GM23338 (cell line): Measurements from ENCODE around the gene TLCD3B.

Experiments used
- EZH2 ChIP-seq: fragments of 200-600 bp; sonication (generic); IDR thresholded peaks from one replicate; pipeline ENCODE4 v1.8.0; 2017; ENCODE audit warnings: antibody characterized with exemption, mild to moderate bottlenecking, low read depth; ENCODE audit not compliant: unreplicated experiment
- STAT1 ChIP-seq: IDR thresholded peaks from one replicate; pipeline ENCODE4 v1.6.1; 2016; ENCODE audit warnings: antibody characterized with exemption; ENCODE audit not compliant: unreplicated experiment
- TF ChIP-seq, protein P1 (sequence below), 2 experiments: fragments of 200-600 bp in 1 of 2; sonication (generic) in 1 of 2; conservative IDR thresholded peaks; 2 replicates each; pipeline versions ENCODE4 v1.5.1 to v1.6.1; 2016 to 2017; ENCODE audit warnings: antibody characterized with exemption in 2 of 2, low read depth in 2 of 2, mild to moderate bottlenecking in 2 of 2, moderate library complexity in 1 of 2
- TF ChIP-seq, protein P2 (sequence below): IDR thresholded peaks from one replicate; pipeline ENCODE4 v1.6.1; 2018; ENCODE audit warnings: antibody characterized with exemption; ENCODE audit not compliant: unreplicated experiment

DNA sequence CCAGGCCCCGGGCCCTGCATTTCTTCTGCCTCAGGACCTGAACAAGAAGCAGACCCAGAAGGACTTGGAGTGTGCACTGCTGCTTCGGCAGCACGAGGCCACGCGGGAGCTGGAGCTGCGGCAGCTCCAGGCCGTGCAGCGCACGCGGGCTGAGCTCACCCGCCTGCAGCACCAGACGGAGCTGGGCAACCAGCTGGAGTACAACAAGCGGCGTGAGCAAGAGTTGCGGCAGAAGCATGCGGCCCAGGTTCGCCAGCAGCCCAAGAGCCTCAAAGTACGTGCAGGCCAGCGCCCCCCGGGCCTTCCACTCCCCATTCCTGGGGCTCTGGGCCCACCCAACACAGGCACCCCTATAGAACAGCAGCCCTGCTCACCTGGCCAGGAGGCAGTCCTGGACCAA is 44.8 kb downstream of the TLCD3B start:
- no peak for TF ChIP-seq STAT1
- TF ChIP-seq EZH2 = no peak
- TF ChIP-seq, protein P1, sequence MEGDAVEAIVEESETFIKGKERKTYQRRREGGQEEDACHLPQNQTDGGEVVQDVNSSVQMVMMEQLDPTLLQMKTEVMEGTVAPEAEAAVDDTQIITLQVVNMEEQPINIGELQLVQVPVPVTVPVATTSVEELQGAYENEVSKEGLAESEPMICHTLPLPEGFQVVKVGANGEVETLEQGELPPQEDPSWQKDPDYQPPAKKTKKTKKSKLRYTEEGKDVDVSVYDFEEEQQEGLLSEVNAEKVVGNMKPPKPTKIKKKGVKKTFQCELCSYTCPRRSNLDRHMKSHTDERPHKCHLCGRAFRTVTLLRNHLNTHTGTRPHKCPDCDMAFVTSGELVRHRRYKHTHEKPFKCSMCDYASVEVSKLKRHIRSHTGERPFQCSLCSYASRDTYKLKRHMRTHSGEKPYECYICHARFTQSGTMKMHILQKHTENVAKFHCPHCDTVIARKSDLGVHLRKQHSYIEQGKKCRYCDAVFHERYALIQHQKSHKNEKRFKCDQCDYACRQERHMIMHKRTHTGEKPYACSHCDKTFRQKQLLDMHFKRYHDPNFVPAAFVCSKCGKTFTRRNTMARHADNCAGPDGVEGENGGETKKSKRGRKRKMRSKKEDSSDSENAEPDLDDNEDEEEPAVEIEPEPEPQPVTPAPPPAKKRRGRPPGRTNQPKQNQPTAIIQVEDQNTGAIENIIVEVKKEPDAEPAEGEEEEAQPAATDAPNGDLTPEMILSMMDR (conservative IDR thresholded peaks at IDR 0.05; ENCODE audit: low read depth in 2 of 2) = no peak
- TF ChIP-seq, protein P2, sequence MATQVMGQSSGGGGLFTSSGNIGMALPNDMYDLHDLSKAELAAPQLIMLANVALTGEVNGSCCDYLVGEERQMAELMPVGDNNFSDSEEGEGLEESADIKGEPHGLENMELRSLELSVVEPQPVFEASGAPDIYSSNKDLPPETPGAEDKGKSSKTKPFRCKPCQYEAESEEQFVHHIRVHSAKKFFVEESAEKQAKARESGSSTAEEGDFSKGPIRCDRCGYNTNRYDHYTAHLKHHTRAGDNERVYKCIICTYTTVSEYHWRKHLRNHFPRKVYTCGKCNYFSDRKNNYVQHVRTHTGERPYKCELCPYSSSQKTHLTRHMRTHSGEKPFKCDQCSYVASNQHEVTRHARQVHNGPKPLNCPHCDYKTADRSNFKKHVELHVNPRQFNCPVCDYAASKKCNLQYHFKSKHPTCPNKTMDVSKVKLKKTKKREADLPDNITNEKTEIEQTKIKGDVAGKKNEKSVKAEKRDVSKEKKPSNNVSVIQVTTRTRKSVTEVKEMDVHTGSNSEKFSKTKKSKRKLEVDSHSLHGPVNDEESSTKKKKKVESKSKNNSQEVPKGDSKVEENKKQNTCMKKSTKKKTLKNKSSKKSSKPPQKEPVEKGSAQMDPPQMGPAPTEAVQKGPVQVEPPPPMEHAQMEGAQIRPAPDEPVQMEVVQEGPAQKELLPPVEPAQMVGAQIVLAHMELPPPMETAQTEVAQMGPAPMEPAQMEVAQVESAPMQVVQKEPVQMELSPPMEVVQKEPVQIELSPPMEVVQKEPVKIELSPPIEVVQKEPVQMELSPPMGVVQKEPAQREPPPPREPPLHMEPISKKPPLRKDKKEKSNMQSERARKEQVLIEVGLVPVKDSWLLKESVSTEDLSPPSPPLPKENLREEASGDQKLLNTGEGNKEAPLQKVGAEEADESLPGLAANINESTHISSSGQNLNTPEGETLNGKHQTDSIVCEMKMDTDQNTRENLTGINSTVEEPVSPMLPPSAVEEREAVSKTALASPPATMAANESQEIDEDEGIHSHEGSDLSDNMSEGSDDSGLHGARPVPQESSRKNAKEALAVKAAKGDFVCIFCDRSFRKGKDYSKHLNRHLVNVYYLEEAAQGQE = no peak
